Common myeloid progenitor, CD34-positive (primary cell): ENCODE data around the gene DCLK1.

Source experiments
- CTCF ChIA-PET: fragments of 350-600 bp; sonication (Branson Sonifier 250); formaldehyde crosslinking; loops from one replicate; lab custom pipeline; 2021; ENCODE audit warnings: antibody characterized with exemption; lab: Charles Lee
- POLR2A ChIA-PET: fragments of 350-600 bp; sonication (Branson Sonifier 250); formaldehyde crosslinking; loops from one replicate; lab custom pipeline; 2021; ENCODE audit warnings: antibody characterized with exemption; lab: Charles Lee
- DNase-seq, 3 donors: peaks; one replicate each; pipeline versions ENCODE4 v3.0.0 to v3.0.0-alpha.2; 2013
- H3K27ac ChIP-seq, 2 experiments: 1 replicate in 1 of 2; 2 replicates in 1 of 2; pipeline ENCODE4 v1.7.0; 2013; ENCODE audit warnings: inconsistent platforms in 2 of 2, low read length in 2 of 2, mild to moderate bottlenecking in 2 of 2, low read depth in 1 of 2, moderate library complexity in 1 of 2; ENCODE audit not compliant: severe bottlenecking in 2 of 2, insufficient read depth in 1 of 2, poor library complexity in 1 of 2
- H3K27me3 ChIP-seq, 5 experiments: replicated peaks in 2 of 5; 1 replicate in 3 of 5; 2 replicates in 2 of 5; pipeline versions ENCODE4 v1.6.1 to v1.7.0; 2013; ENCODE audit warnings: low read length in 4 of 5, mild to moderate bottlenecking in 2 of 5, moderate library complexity in 2 of 5, inconsistent platforms in 1 of 5; ENCODE audit not compliant: insufficient read depth in 5 of 5, control insufficient read depth in 4 of 5
- H3K36me3 ChIP-seq, 4 experiments: 1 replicate in 2 of 4; 2 replicates in 2 of 4; pipeline versions ENCODE4 v1.6.1 to v1.7.0; 2013; ENCODE audit warnings: low read length in 3 of 4, control low read depth in 1 of 4, mild to moderate bottlenecking in 1 of 4; ENCODE audit not compliant: control insufficient read depth in 4 of 4, insufficient read depth in 4 of 4
- H3K4me1 ChIP-seq, 4 experiments: 1 replicate in 3 of 4; 2 replicates in 1 of 4; pipeline versions ENCODE4 v1.6.1 to v1.7.1; 2013; ENCODE audit warnings: low read length in 3 of 4, mild to moderate bottlenecking in 3 of 4, control low read depth in 1 of 4, inconsistent platforms in 1 of 4, moderate library complexity in 1 of 4; ENCODE audit not compliant: control insufficient read depth in 4 of 4, insufficient read depth in 4 of 4; ENCODE audit errors: control extremely low read depth in 1 of 4
- H3K4me3 ChIP-seq, 7 experiments: 1 replicate in 4 of 7; 2 replicates in 3 of 7; pipeline versions ENCODE4 v1.5.1 to v1.7.0; 2013; ENCODE audit warnings: mild to moderate bottlenecking in 7 of 7, low read length in 6 of 7, moderate library complexity in 6 of 7, inconsistent platforms in 2 of 7, low read depth in 2 of 7, control low read depth in 1 of 7; ENCODE audit not compliant: insufficient read depth in 4 of 7, control insufficient read depth in 1 of 7; ENCODE audit errors: extremely low read depth in 1 of 7
- H3K9me3 ChIP-seq, 5 experiments: 1 replicate in 4 of 5; 2 replicates in 1 of 5; pipeline versions ENCODE4 v1.6.1 to v1.7.1; 2013; ENCODE audit warnings: low read length in 4 of 5, mild to moderate bottlenecking in 2 of 5, inconsistent platforms in 1 of 5, low read depth in 1 of 5, moderate library complexity in 1 of 5; ENCODE audit not compliant: control insufficient read depth in 4 of 5, insufficient read depth in 2 of 5; ENCODE audit errors: control extremely low read depth in 1 of 5
- WGBS: methylation state at CpG from one replicate; pipeline ENCODE4 v1.1.5; 2013; ENCODE audit not compliant: insufficient coverage; 5-methylcytosine and 5-hydroxymethylcytosine counted together

Gene DCLK1

DNA sequence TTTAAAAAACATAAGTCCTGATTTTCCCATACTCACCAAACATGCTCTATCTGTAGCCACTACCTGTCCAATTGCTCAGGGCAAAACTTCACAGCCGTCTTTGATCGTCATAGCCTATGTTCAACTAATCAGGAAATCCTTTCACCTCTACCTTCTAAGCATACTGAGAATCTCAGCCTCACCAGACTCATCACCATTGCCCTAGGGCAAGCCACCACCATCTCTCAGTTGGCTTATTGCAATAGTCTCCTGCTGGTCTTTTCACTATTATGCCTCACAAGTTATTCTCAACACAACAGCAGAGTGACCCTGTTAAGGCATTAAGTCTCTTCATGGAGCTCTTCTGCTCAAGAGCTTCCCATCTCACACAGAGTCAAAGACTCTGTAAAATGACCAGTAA, 394.3 kb downstream of the DCLK1 start:
- Histone ChIP-seq H3K4me1 (peaks cover 0 to 4% (median 0%) of the 10 kb centered on the region in 4 experiments), H3K4me3 (no peak overlapping the region), H3K27ac (no peak overlapping the region), H3K27me3 (no peaks in the 10 kb centered on the region), H3K36me3 (no peaks in the 10 kb centered on the region), H3K9me3 (peaks cover 0 to 6% (median 0%) of the 10 kb centered on the region in 5 experiments)
- no peak for DNase-seq
- POLR2A ChIA-PET: no interaction called here
- WGBS: 45% methylated on average over 2 of the region's 2 CpGs
- CTCF ChIA-PET: no interaction called here

DNA sequence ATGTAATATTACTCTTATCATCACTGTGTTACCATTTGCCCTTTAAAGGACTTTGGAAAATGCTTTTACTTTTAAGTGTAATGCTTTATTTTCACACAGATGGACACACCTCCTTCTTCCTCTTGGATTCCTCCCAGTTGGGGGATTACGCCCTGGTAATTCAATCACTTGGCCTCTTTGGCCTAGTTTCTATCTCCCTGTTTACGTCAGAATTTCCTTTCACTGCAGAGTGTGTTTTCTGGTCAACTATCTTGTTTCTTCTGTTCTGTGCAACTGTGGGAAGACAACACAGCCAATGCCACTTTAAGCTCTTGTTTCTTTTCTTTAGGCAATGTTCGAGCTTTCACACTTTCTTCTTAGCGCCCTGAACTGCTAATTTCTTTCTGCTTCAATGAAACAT, 397.4 kb downstream of the DCLK1 start:
- Histone ChIP-seq H3K27ac (no peak overlapping the region), H3K4me3 (no peak overlapping the region), H3K9me3 (no peaks in the 10 kb centered on the region), H3K36me3 (no peaks in the 10 kb centered on the region), H3K4me1 (peaks cover 0 to 4% (median 0%) of the 10 kb centered on the region in 4 experiments), H3K27me3 (no peaks in the 10 kb centered on the region)
- ChIA-PET POLR2A (no interaction called here), CTCF (no interaction called here)
- DNase-seq: no peak
- WGBS: 92% methylated on average over 4 of the region's 4 CpGs

DNA sequence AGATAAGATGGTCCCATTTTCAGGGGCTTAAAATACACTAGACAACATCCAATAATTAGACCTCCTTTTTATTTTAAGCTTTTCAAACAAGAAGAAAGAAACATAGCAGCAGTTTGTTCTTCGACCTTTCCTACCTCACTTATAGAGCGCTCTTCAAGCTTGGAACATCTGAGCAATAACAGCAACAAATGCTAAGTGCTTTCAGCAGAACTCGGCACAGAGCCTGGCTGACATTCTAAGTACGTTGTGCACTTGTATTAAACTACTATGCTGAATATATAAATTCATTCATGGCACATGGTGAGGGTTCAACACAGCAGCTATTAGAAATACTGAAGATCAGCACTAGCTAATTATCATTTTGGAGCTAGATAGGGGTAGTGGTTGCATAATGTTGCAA, 398.6 kb downstream of the DCLK1 start:
- Histone ChIP-seq H3K4me3 (no peak overlapping the region), H3K36me3 (no peaks in the 10 kb centered on the region), H3K4me1 (peaks cover 0 to 4% (median 0%) of the 10 kb centered on the region in 4 experiments), H3K27ac (no peak overlapping the region), H3K9me3 (no peaks in the 10 kb centered on the region), H3K27me3 (no peaks in the 10 kb centered on the region)
- WGBS: 100% methylated on average over 2 of the region's 4 CpGs
- ChIA-PET CTCF (no interaction called here), POLR2A (no interaction called here)
- DNase-seq: no peak

DNA sequence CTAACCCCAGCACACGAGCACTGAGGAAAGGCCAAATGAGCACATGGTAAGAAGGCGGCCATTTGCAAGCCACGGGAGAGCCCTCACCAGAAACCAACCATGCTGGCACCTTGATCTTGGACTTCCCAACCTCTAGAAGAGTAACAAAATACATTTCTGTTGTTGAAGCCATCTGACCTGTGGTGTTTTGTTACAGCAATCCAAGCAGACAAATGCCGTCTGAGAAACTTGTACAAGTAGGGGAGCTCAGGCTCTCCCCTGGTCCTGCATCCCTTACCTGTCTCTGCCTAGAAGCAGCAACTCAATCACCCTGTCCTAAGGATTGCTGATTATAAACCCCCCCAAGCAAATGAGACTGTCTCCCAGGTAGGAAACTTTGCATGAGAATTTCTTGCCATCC, 399.7 kb downstream of the DCLK1 start:
- Histone ChIP-seq H3K4me1 (peaks cover 0 to 4% (median 0%) of the 10 kb centered on the region in 4 experiments), H3K9me3 (no peaks in the 10 kb centered on the region), H3K27ac (no peak overlapping the region), H3K36me3 (no peaks in the 10 kb centered on the region), H3K27me3 (no peaks in the 10 kb centered on the region), H3K4me3 (no peak overlapping the region)
- ChIA-PET CTCF (no interaction called here), POLR2A (interaction anchor here (0.6 kb wide), 1 partner anchor 206 kb away, joined by 3 read pairs; no protein-coding TSS in a partner anchor)
- no peak for DNase-seq
- 96% methylated on average over 3 of the region's 4 CpGs for WGBS

DNA sequence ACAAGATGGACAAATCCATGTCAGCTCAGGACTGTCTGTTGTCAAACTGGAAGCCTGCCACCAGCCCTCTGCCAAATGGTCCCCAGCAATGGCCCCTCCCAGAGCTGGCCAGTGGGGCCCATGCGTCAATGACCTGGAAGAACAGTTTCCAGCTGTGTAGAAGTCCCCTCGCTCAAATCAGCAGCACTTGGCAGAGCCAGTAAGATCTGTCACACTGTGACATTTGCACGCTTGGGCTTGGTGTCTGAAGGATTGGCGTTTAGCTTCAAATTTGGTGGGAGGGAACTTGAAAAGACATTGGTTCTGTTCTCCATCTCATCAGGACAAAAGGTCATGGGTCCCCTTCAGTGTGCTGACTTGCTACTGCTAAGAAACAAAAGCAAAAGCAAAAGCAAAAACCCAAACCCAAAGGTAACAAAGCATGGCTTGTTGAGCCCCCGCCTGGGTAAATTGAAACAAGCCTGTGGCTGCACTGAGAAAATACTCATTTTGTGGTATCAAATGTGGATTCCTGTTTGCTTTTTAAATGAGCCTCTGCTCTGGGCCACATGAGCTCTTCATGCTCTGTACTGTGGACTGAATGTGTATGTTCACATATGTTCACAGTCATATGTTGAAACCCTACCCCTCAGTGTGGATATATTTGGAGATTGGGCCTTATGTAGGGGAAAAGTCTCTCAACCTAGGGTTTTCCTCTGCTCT, 401.1 kb downstream of the DCLK1 start:
- H3K27ac ChIP-seq: no peak overlapping the region
- no peak for DNase-seq
- H3K36me3 ChIP-seq: no peaks in the 10 kb centered on the region
- ChIA-PET POLR2A (no interaction called here), CTCF (no interaction called here)
- no peak overlapping the region for H3K4me3 ChIP-seq
- WGBS: 94% methylated on average over 5 of the region's 5 CpGs
- H3K4me1 ChIP-seq: peaks cover 0 to 4% (median 0%) of the 10 kb centered on the region in 4 experiments
- no peaks in the 10 kb centered on the region for H3K9me3 ChIP-seq
- no peaks in the 10 kb centered on the region for H3K27me3 ChIP-seq

DNA sequence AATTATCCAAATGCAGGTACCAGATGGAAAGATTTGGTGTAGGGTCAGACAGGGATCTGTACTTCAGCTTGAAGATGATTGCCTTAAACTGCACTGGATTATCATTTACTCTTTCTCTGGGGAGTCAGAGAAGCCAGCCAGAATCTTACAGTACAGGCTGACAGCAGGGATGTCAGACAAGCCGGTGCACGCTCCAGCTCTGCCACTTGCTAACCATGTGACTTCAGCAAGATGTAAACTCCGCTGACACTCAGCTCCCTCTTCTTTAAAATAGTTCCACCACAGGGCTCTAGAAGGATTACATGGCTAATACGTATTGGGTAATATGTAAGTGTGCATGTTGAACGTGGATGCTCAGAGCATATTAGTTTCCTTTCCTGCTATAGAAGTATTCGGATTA, 403.3 kb downstream of the DCLK1 start:
- 94% methylated on average over 3 of the region's 6 CpGs for WGBS
- DNase-seq: no peak
- no peaks in the 10 kb centered on the region for H3K9me3 ChIP-seq
- H3K27ac ChIP-seq: no peak overlapping the region
- no peak overlapping the region for H3K4me3 ChIP-seq
- H3K27me3 ChIP-seq: no peaks in the 10 kb centered on the region
- no peaks in the 10 kb centered on the region for H3K36me3 ChIP-seq
- H3K4me1 ChIP-seq: peaks cover 0 to 15% (median 7%) of the 10 kb centered on the region in 4 experiments
- POLR2A ChIA-PET: no interaction called here
- CTCF ChIA-PET: no interaction called here

DNA sequence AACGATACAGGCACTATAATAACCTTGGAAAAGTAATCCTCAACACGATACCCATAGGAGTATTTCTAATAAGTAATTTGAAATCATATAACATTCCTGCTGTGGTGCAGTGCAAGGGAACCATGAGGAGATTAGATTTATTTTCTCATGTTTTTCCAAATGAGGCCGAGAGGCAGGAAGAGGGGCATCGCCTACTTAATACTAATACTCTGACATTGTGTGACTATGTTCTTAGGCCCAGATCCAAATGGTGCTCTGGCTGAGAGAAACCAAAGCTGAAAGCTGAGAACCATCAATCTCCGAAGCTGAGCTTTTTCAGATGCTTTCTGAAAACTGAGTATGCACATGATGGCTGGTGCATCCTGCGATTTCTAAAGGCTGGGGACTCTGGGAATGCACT, 406.7 kb downstream of the DCLK1 start:
- Histone ChIP-seq H3K9me3 (no peaks in the 10 kb centered on the region), H3K27ac (no peak overlapping the region), H3K36me3 (no peaks in the 10 kb centered on the region), H3K4me1 (peaks cover 0 to 37% (median 22%) of the 10 kb centered on the region in 4 experiments), H3K27me3 (no peaks in the 10 kb centered on the region), H3K4me3 (no peak overlapping the region)
- POLR2A ChIA-PET: no interaction called here
- no peak for DNase-seq
- CTCF ChIA-PET: no interaction called here
- 96% methylated on average over 4 of the region's 6 CpGs for WGBS
